HG02981 (cell line): ENCODE results near the gene PAK5.

Experiments used
- ATAC-seq: cut with Tn5 transposase; IDR thresholded peaks from one replicate; pipeline ENCODE4 v1.9.1; 2021; ENCODE audit warnings: mild to moderate bottlenecking, moderate library complexity; ENCODE audit not compliant: unreplicated experiment

Gene PAK5

GRCh38 chr20:9626357-9626756, 212.5 kb downstream of the PAK5 start:
- ATAC-seq, result no peak

- no peak for ATAC-seq
Measured at GRCh38 chr20:9617940-9618339, 220.9 kb downstream of the PAK5 start.

GRCh38 chr20:9616833-9617461, 221.9 kb downstream of the PAK5 start:
- peak; percentile 36 for ATAC-seq

GRCh38 chr20:9616455-9616805, 222.4 kb downstream of the PAK5 start:
- peak; percentile 8 for ATAC-seq

DNA sequence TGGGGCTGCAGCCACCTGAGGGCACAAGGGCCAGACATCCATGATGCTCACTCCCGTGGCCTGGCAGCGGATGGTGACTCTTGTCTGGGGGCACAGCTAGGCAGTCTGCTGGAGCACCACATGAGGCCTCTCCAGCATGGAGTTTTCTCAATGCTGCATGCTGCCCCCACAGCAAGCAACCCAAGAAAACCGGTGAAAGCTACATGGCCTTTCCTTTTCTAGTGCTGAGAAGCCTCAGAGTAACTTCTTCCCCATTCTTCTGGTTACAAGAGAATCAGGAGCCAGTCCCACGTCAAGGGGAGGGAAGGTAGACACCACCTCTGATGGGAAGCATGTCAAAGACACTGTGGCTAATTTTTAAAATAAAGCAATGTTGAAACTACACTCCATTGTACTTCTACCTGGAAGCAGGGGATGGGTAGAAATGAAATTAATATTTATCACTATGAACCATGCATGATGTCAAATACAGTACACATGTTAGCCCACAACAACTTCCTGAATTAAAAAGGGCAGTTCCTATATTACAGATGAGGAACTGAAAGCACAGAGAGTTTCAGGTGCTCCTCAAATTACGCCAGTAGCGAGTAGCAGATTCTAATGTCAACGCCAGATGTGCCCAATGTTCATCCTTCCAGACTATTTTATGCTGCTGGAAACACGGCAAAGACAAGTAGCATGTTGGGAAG, 223.0 kb downstream of the PAK5 start:
- peak; percentile 99 for ATAC-seq

DNA sequence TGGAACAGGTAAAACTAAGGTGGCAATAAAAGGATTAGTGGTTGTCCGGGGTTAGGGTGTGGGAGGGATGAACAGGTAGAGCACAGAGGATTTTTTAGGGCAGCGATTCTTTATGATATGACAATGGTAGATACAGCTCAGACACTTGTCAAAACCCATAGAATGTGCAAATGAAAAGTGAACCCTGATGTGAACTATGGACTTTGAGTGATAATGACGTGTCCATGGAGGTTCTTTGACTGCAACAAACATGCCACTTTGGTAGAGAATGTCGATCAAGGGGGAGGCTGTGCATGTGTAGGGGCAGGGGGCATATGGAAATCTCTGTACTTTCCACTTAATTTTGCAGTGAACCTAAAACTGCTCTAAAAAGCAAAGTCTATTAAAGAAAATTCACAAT, 223.8 kb downstream of the PAK5 start:
- no peak for ATAC-seq

DNA sequence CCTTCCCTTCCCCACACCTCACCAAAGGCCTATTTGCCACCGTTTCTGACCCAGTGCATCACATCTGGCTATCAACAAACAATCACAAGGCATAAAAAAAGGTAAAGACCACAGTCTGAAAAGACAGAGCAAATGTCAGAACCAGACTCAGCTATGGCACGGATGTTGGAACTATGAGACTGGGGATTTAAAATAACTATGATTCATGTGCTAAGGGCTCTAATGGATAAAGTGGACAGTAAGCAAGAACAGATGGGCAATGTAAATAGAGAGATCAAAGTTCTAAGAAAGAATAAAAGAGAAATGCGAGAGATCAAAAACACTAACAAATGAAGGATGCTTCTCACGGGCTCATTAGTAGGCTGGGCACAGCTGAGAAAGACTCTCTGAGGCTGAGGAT, 225.0 kb downstream of the PAK5 start:
- no peak for ATAC-seq

GRCh38 chr20:9611921-9612320, 227.0 kb downstream of the PAK5 start:
- no peak for ATAC-seq

- ATAC-seq, result no peak
Measured at GRCh38 chr20:9610665-9611064, 228.2 kb downstream of the PAK5 start.

- peak; percentile 71 for ATAC-seq
Measured at GRCh38 chr20:9609887-9610502, 228.9 kb downstream of the PAK5 start.

GRCh38 chr20:9608639-9609340, 230.1 kb downstream of the PAK5 start:
- ATAC-seq, result no peak

DNA sequence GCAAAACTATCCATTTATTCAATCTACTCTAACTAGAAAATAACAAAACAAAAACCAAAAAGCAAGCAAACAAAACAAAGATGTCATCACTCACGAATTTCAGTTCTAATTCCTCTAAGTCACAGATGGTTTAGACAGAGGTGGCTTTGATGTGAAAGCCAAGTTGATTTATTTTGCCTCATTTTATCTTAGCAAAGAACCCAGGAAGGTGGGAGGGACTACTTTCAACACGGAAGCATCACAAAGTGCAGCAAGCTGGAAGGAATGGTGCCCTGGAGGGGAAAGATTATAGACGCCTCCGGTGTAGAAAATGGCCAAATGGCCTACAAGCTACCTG, 236.1 kb downstream of the PAK5 start:
- no peak for ATAC-seq

DNA sequence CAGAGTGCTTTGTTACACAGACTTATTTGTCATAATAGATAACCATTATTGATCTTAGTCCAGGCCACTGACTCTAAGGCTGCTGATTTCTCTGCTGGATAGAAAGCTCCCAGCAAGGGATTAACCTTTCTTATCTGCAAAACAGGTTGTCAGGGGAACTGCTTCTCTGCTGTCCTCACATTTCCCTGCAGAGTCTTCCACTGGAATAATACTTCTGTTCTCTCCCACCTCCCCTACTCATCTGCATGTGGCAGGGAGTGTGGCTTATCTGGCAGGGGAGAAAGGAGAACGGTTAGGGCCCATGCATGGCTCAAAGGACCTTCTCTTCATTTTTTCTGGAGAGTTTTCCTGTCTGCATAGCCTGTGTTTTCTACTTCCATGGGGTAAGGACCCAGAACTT, 238.3 kb downstream of the PAK5 start:
- ATAC-seq, result no peak

GRCh38 chr20:9597547-9597946, 241.3 kb downstream of the PAK5 start:
- ATAC-seq, result no peak

DNA sequence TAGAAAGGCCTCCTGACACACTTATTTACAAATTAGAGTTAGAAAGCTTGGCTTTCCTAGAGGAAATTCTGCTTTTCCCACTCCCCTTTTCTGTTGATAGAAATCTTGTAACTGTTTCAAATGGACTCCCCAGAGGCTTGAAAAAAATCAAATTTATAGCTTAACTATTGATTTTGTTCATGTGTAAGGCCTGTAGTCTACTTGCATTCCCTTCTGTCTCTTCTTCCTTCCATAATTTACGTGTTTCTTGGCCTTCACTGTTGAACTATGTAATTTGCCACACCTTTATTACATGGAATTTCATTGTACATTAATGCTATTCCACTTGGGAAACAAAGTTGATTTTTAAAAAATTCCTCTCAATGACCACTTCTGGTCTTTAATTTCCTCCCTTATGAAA, 243.1 kb downstream of the PAK5 start:
- no peak for ATAC-seq

DNA sequence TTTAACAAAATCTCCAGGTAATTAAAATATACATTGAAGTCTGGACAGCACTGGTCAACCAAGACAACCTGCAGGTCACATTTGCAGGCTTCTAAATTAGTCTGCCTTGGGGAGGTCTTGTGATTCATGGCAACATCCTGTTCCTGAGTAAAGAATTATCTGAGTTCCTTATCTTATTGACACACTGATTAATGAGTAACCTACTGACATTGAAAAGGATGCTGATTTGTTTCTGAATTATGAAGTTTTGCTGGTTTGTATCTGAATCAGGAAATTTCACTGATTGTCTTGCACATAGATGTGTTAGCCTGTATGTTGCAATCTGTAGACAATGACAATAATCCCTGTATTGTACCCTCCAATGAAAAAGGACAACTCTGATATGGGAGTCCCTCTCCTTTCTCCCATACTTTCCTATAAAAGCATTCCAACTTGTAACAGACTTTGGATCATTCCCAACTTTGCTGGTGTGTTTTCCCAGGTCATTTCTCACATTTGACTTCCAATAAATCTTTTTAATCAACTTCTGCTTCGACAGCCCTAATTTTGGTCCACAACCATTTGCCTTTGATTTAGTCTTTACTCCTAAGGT, 244.5 kb downstream of the PAK5 start:
- no peak for ATAC-seq

GRCh38 chr20:9592419-9592818, 246.5 kb downstream of the PAK5 start:
- no peak for ATAC-seq

GRCh38 chr20:9591080-9591479, 247.8 kb downstream of the PAK5 start:
- no peak for ATAC-seq

DNA sequence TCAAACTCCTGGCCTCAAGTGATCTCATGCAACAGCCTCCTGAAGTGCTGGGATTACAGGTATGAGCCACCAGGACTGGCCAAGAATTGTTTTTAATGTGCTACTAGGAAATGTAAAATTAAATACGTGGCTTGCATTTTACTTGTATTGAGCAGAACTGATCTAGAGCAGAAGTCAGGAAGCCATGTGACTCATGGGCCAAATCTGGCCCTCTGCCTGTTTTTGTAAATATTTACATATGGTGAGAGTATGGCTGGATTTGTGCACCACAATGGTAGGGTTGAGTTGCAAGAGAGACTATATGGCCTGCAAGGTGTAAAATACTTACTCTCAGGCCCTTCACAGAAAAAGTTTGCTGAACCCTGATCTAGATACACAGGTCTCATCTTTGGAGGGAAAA, 248.7 kb downstream of the PAK5 start:
- ATAC-seq, result no peak

- no peak for ATAC-seq
Measured at GRCh38 chr20:9588706-9589105, 250.2 kb downstream of the PAK5 start.

DNA sequence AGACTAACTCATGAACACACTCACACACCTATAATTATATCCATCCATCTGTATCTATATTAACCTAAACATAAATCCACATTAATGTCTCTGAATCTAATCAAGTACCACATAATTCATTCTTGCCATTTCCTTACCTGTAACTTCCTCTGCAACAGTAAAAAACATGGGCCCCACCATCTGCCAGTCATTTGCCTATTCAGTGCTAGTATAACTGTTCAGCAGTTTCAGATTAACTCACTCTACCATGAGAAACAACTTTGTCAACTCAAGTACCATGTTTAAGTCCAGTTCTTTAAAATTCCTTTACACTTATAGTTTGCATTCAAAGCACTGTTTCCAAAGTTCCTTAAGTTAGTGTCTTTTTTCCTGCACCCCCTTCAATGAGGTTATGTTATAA, 255.7 kb downstream of the PAK5 start:
- no peak for ATAC-seq

DNA sequence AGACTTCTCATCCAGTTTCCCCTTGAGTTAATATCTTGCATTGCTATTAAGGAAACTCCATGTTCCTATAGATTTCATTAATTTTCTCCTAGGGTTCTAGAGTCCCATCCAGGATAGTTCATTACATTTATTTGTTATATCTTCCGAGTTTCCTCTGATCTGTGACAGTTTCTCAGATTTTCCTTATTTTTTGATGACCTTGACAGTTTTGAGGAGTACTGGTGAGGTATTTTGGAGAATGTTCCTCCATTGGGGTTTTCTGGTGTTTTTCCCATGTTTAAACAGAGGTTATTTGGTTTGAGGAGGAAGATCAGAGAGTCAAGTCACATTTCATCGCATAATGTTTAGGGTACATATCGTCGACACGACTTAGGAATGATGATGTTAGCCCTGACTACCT, 256.7 kb downstream of the PAK5 start:
- ATAC-seq, result no peak
